DMS53 treated with DMSO at 0.1 percent for 48 hours (cell line): Measurements from ENCODE around the gene USF3.
"Not testable (repeated sequence)": the region's sequence is repeated elsewhere in the genome, so short reads cannot be mapped to it uniquely, and the experiment has no call there.

ENCODE experiments used
- DNase-seq: peaks from one replicate; lab custom pipeline; 2025; ENCODE audit not compliant: unreplicated experiment; lab: John Stamatoyannopoulos, UW

Gene USF3

GRCh38 chr3:113654851-113655250 is 41.6 kb downstream of the USF3 start:
- DNase-seq, result no peak

- DNase-seq, result no peak
Observed at GRCh38 chr3:113654310-113654709, 42.1 kb downstream of the USF3 start.

- DNase-seq, result no peak
Observed at GRCh38 chr3:113649174-113649845, 47.1 kb downstream of the USF3 start.

- DNase-seq, result no peak
Observed at GRCh38 chr3:113648524-113648923, 47.9 kb downstream of the USF3 start.

- DNase-seq, result no peak
Observed at GRCh38 chr3:113643583-113643982, 52.9 kb downstream of the USF3 start.

GRCh38 chr3:113638910-113639309 is 57.5 kb downstream of the USF3 start:
- peak; percentile 59 for DNase-seq

GRCh38 chr3:113637756-113638155 is 58.7 kb downstream of the USF3 start:
- no peak for DNase-seq

- not testable (repeated sequence) for DNase-seq
Observed at GRCh38 chr3:113636034-113636433, 60.4 kb downstream of the USF3 start.

GRCh38 chr3:113634782-113635474 is 61.5 kb downstream of the USF3 start:
- DNase-seq, result no peak

GRCh38 chr3:113631573-113631972 is 64.9 kb downstream of the USF3 start:
- DNase-seq, result no peak

- no peak for DNase-seq
Observed at GRCh38 chr3:113630956-113631542, 65.4 kb downstream of the USF3 start.

- DNase-seq, result peak; percentile 35
Observed at GRCh38 chr3:113629584-113630421, 66.6 kb downstream of the USF3 start.

GRCh38 chr3:113628788-113629187 is 67.7 kb downstream of the USF3 start:
- DNase-seq, result no peak

GRCh38 chr3:113628316-113628715 is 68.1 kb downstream of the USF3 start:
- DNase-seq, result no peak

- DNase-seq, result peak; percentile 53
Observed at GRCh38 chr3:113626503-113627371, 69.7 kb downstream of the USF3 start.

GRCh38 chr3:113625834-113626233 is 70.6 kb downstream of the USF3 start:
- no peak for DNase-seq

GRCh38 chr3:113623811-113624210 is 72.6 kb downstream of the USF3 start:
- no peak for DNase-seq

GRCh38 chr3:113623324-113623723 is 73.1 kb downstream of the USF3 start:
- no peak for DNase-seq

GRCh38 chr3:113620091-113620490 is 76.4 kb downstream of the USF3 start:
- no peak for DNase-seq

GRCh38 chr3:113617726-113618125 is 78.7 kb downstream of the USF3 start:
- no peak for DNase-seq
